Hematopoietic multipotent progenitor cell treated with erythropoietin and hydrocortisone succinate and interleukin-3 and kit ligand, for 6 days (in vitro differentiated cells): ENCODE measurements around the gene RHOXF2.

Source experiments
- DNase-seq: peaks from one replicate; pipeline ENCODE4 v3.0.0-alpha.2; 2015

The RHOXF2 gene

DNA sequence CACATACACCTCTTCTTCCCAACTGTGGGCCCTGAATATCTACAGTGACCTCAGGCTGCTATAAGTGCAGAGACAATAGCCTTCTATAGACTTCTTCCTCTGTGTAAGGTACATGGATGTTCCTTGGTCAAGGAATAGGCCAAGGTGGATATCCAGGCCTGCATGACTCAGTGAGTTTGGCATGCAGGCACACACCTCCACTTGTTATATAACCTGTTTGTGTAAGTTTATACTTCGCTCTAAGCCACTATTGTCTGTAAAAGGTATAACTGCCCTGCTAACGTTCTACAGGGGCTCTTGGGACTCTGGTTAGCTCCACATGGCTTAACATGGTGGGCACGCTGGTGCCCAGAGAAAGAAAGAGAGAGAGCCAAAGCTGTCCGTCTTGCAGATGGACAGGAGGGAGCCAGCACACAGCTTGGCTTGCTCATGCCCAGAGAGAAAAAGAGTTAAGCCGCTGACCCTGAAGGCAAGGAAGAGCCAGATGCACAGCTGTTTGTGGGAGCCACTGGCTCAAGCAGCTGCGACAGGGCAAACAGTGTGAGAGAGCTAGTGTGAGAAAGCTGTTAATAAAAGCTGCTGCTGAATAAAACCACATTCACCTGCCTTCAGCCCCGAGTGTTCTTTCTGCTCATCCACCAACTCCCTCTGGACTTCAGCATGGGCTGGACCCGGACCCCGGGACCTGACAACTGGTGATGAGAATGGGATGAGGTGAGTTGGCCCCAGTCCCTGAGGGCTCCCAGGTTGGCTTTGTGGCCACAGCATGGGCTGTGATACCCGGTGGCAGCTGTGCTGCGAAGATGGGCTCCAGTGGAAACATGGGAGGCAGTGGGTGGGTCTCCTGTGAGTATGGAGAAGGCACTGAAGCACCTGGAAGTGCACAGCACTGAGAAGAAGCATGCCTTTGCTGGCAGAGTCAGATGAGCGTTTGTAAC lies 47.7 kb downstream of the RHOXF2 start:
- DNase-seq: no peak

DNA sequence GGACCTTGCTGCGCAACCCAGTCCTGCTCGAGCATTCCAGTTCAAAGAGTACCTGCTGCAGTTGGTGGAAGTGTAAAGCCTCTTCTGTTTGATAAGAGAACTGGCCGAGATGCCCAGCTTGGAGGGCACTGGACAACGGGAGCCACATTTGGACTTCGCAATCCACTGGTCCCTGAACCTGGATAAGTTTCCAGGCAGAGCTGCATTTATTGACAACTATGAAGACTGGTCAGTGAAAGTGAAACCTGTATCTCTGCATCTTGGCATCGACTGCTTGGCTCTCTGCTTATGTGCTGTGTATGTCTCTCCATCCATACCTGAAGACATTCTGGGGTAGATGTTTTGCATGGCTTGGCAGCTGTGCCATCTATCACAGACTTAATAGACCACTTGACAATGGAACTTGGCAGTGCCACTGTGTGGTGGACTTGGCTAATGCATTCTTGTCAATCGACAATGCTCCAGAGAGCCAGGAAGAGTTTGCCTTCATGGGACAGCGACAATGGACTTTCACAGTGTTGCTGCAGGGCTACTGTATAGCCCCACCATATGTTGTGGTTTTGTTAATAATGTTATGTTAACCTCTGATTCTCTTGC lies 48.7 kb downstream of the RHOXF2 start:
- no peak for DNase-seq

DNA sequence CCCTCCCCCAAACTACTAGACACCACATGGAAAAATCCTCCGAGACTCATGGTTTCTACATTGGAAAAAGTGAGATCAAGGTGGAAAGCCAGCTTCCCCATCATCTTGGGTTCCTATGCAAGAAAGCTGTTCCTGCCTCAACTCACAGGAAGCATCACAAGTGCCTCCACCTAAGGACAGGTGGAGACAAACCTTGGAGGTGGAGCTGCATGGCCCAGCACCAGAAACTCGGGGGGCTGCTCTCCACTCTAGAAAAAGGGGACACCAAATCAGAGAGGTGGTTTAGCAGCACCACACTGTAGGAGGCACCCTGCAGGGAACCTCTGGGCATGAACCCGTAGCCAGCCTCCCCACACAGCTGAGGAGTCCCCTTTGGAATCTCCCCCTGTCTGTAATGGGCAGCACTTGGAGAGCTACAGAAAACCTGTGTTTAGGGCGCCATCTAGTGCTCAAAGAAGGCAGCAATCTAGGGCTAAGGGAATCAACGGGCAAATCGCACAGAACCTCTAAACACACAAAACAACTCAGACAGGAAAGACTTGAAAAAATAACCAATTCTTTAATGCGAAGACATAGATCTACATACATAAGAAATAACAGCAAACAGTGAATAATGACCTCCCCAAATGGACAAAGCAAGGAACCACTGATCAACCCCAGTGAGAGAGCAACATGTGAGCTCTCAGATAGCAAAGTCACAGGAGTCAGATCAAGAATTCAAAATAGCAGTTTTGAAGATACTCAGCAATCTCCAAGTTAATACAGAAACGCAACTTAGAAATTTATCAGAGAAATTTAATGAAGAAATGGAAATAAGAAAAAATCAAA lies 55.2 kb downstream of the RHOXF2 start:
- DNase-seq: peak; percentile 74
